MV-4-11 (cell line): ENCODE results near the gene EPS15.
"Not testable (repeated sequence)": the region's sequence is repeated elsewhere in the genome, so short reads cannot be mapped to it uniquely, and the experiment has no call there.

Experiments
- DNase-seq: peaks from one replicate; lab custom pipeline; 2025; lab: John Stamatoyannopoulos, UW

EPS15 gene

DNA sequence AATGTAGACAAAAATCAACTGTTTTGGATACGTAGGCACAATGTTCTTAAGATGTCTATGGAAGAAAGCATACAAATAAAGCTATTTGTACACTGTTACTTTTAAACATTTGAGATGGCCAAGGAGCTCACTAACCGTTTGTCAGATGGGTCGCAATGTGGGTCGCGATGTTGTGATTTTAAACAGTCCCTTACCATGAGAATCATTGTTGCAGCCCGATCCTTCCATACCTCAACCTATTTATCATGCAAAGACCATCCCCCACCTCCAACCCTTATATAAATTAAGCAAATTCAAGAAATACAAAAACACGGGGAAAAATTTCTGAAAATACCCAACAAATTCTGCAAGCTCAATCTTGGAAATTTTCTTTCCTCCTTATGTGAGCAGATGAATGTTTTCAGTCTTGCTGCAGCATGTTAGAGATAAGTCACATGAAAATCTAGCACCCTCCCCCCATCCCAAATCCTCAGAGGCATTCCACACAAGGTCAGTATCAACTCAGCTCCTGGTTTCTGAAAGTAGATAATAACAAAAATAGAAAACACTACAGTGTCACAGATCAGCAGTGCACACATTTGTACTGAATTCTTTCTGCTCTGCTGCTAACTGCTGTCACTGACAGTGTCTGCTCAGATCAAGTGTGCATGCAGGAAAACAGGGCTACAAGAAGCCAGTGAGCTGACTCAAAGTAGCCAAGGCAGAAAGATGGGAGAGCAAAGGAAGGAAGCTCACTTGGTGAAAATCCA, 95.8 kb downstream of the EPS15 start:
- DNase-seq = no peak

- DNase-seq = no peak
These were observed 96.5 kb downstream of the EPS15 start for GRCh38 chr1:51422367-51423072.

- DNase-seq = peak; percentile 32
These were observed 97.1 kb downstream of the EPS15 start for GRCh38 chr1:51421964-51422363.

GRCh38 chr1:51420867-51421627, 98.0 kb downstream of the EPS15 start:
- DNase-seq = no peak

GRCh38 chr1:51418384-51418959, 100.6 kb downstream of the EPS15 start:
- no peak for DNase-seq

- no peak for DNase-seq
These were observed 101.3 kb downstream of the EPS15 start for GRCh38 chr1:51417496-51418383.

- DNase-seq = no peak
These were observed 102.2 kb downstream of the EPS15 start for GRCh38 chr1:51416910-51417309.

GRCh38 chr1:51415963-51416362, 103.1 kb downstream of the EPS15 start:
- DNase-seq = no peak

- DNase-seq = no peak
These were observed 104.3 kb downstream of the EPS15 start for GRCh38 chr1:51414811-51415210.

- not testable (repeated sequence) for DNase-seq
These were observed 107.2 kb downstream of the EPS15 start for GRCh38 chr1:51411820-51412219.

GRCh38 chr1:51410568-51411460, 108.3 kb downstream of the EPS15 start:
- DNase-seq = no peak

DNA sequence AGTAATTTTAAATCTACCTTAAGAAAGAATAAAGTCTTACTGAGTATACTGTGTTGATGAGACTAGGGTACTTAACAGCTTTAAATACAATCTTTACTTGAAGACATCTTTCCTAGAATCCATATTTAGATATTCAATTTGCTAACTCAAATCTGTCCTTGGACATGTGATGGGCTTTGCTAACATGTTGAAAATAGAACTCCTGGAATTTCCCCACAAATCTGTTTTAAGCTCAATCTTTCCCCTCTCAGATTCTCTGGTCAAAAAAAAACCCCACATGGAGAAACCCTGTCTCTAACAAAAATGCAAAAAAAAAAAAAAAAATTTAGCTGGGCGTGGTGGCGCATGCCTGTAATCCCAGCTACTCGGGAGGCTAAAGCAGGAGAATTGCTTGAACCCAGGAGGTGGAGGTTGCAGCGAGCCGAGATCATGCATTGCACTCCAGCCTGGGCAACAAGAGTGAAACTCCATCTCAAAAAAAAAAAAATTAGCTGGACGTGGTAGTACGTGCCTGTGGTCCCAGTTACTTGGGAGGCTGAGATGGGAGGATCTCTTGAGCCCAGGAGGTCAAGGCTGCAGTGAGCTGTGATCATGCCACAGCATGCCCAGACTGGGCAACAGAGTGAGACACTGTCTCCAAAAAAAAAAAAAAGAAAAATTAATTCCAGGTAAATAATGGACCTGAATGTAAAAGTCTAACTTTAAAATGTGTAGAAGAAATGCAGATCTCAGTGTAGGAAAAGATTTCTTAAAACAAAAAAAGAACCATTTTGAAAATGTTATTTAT, 109.1 kb downstream of the EPS15 start:
- DNase-seq = not testable (repeated sequence)

GRCh38 chr1:51392241-51392640, 126.8 kb downstream of the EPS15 start:
- no peak for DNase-seq

GRCh38 chr1:51390641-51391040, 128.4 kb downstream of the EPS15 start:
- DNase-seq = not testable (repeated sequence)

- not testable (repeated sequence) for DNase-seq
These were observed 131.8 kb downstream of the EPS15 start for GRCh38 chr1:51387288-51387687.

DNA sequence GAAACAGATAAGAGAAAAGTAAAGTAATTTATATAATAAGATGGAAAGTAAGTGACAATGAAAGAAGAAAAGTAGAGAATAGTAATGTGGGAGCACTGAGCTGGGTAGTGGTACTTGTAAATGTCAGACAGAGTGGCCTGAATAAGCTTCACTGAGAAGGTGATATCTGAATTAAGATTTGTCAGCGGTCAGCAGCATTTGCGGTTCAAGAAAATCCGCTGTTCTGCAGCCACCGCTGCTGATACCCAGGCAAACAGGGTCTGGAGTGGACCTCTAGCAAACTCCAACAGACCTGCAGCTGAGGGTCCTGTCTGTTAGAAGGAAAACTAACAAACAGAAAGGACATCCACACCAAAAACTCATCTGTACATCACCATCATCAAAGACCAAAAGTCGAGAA, 132.8 kb downstream of the EPS15 start:
- DNase-seq = not testable (repeated sequence)

DNA sequence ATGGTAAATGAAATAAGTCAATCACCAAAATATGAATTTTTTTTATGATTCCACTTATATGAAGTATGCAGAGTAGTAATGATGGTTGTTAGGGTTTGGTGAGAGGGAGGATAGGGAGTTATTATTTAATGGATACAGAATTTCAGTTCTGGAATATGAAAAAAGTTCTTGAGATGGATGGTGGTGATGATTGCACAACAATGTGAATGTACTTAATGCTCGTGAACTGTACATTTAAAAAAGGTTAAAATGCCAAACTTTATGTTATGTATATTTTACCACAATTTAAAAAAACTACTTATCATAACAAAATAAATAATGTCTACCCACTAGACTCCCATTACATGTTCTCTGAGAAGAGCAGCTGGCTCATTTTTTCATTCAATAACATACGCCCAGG, 133.3 kb downstream of the EPS15 start:
- no peak for DNase-seq

GRCh38 chr1:51381964-51382363, 137.1 kb downstream of the EPS15 start:
- no peak for DNase-seq

- no peak for DNase-seq
These were observed 138.1 kb downstream of the EPS15 start for GRCh38 chr1:51380936-51381335.

- DNase-seq = no peak
These were observed 140.2 kb downstream of the EPS15 start for GRCh38 chr1:51378871-51379270.
